ENCODE measurements around the gene PTPRM. TPM values are rescaled to one million over a fixed set of nuclear protein-coding genes. Genes with fewer than 3 reads are reported as not detected.

PTPRM gene
- polyA plus RNA-seq, 1 of the 3 experiments (the other 2 are of a cell fraction) = 16.0 TPM

GRCh38 chr18:7541835-7542234 lies 25.3 kb upstream of the PTPRM start:
- TF ChIP-seq SIN3A (IDR thresholded peaks at IDR 0.05; ENCODE audit: borderline replicate concordance, low read depth, low read length) = no peak
- TF ChIP-seq USF1 (IDR thresholded peaks at IDR 0.05; ENCODE audit: borderline replicate concordance, low read depth) = no peak
- no peak for TF ChIP-seq CTCF (IDR thresholded peaks at IDR 0.05)
- TF ChIP-seq TCF12 (IDR thresholded peaks at IDR 0.05) = no peak
- TF ChIP-seq YY1 (IDR thresholded peaks at IDR 0.05; ENCODE audit: low read depth) = no peak
- TF ChIP-seq MEF2A (IDR thresholded peaks at IDR 0.05; ENCODE audit: borderline replicate concordance, low read depth) = no peak
- TF ChIP-seq RCOR1 (IDR thresholded peaks at IDR 0.05; ENCODE audit: low read length) = no peak
- Histone ChIP-seq H3K27ac (ENCODE audit: low read depth in 2 of 2, low read length in 1 of 2) (no peak overlapping the region), H3K4me1 (ENCODE audit: control insufficient read depth in 1 of 2, insufficient read depth in 2 of 2, low read depth in 1 of 2, low read length in 1 of 2) (no peaks in the 10 kb centered on the region; a peak in 1 of 4 replicates), H3K36me3 (replicated peaks in 1 of 2; ENCODE audit: control insufficient read depth in 1 of 2, insufficient read depth in 2 of 2, low read length in 1 of 2) (no peaks in the 10 kb centered on the region), H3F3A (replicated peaks; ENCODE audit: insufficient read depth) (no peaks in the 10 kb centered on the region), H3K9me2 (no peaks in the 10 kb centered on the region), H3K9ac (no peak overlapping the region), H3K4me3 (ENCODE audit: low read depth in 2 of 2, low read length in 1 of 2) (no peak overlapping the region), H3K79me2 (ENCODE audit: insufficient read depth) (no peaks in the 10 kb centered on the region), H3K9me3 (no peaks in the 10 kb centered on the region), H4K20me1 (ENCODE audit: insufficient read depth) (no peaks in the 10 kb centered on the region), H3K4me2 (no peak overlapping the region), H2AFZ (ENCODE audit: low read depth) (no peak overlapping the region), H3K27me3 (ENCODE audit: insufficient read depth) (no peaks in the 10 kb centered on the region)
- no peak for DNase-seq
- 47% methylated on average over 5 of the region's 5 CpGs for WGBS (ENCODE audit: low lambda C conversion rate)
- POLR2A ChIA-PET = no interaction called here
- CTCF ChIA-PET = no interaction called here

- no peaks in the 10 kb centered on the region for H3K36me3 ChIP-seq (replicated peaks in 1 of 2; ENCODE audit: control insufficient read depth in 1 of 2, insufficient read depth in 2 of 2, low read length in 1 of 2)
- H3K4me3 ChIP-seq (ENCODE audit: low read depth in 2 of 2, low read length in 1 of 2) = no peak overlapping the region
- no peak overlapping the region for H3K9ac ChIP-seq
- WGBS (ENCODE audit: low lambda C conversion rate) = 46% methylated on average over 1 of the region's 1 CpG
- H3K4me1 ChIP-seq (ENCODE audit: control insufficient read depth in 1 of 2, insufficient read depth in 2 of 2, low read depth in 1 of 2, low read length in 1 of 2) = peaks cover 0 to 3% of the 10 kb centered on the region in 2 experiments; a peak in 2 of 4 replicates
- TF ChIP-seq JUND (IDR thresholded peaks at IDR 0.05) (no peak), FOSL2 (IDR thresholded peaks at IDR 0.05; ENCODE audit: borderline replicate concordance, low read depth) (no peak), YY1 (IDR thresholded peaks at IDR 0.05; ENCODE audit: low read depth) (no peak)
- no peaks in the 10 kb centered on the region for H3K9me2 ChIP-seq
- no peak overlapping the region for H3K27ac ChIP-seq (ENCODE audit: low read depth in 2 of 2, low read length in 1 of 2)
- no peak overlapping the region for H3K4me2 ChIP-seq
- H2AFZ ChIP-seq (ENCODE audit: low read depth) = no peak overlapping the region
- no peaks in the 10 kb centered on the region for H3K9me3 ChIP-seq
- no peak for DNase-seq
- no peaks in the 10 kb centered on the region for H4K20me1 ChIP-seq (ENCODE audit: insufficient read depth)
- H3K27me3 ChIP-seq (ENCODE audit: insufficient read depth) = no peaks in the 10 kb centered on the region
- POLR2A ChIA-PET = no interaction called here
- CTCF ChIA-PET = interaction anchor here (1.7 to 1.9 kb wide), 2 partner anchors 23 to 272 kb away, joined by 6 to 9 read pairs; partner anchors contain the start of gene PTPRM
- no peaks in the 10 kb centered on the region for H3K79me2 ChIP-seq (ENCODE audit: insufficient read depth)
- no peaks in the 10 kb centered on the region for H3F3A ChIP-seq (replicated peaks; ENCODE audit: insufficient read depth)
Observed at GRCh38 chr18:7544686-7545085, 22.4 kb upstream of the PTPRM start.

- Histone ChIP-seq H2AFZ (ENCODE audit: low read depth) (no peak overlapping the region), H3K9me3 (no peaks in the 10 kb centered on the region), H3K27me3 (ENCODE audit: insufficient read depth) (no peaks in the 10 kb centered on the region), H3K79me2 (ENCODE audit: insufficient read depth) (no peaks in the 10 kb centered on the region), H3K9me2 (no peaks in the 10 kb centered on the region), H3K36me3 (replicated peaks in 1 of 2; ENCODE audit: control insufficient read depth in 1 of 2, insufficient read depth in 2 of 2, low read length in 1 of 2) (no peaks in the 10 kb centered on the region), H4K20me1 (ENCODE audit: insufficient read depth) (no peaks in the 10 kb centered on the region), H3K27ac (ENCODE audit: low read depth in 2 of 2, low read length in 1 of 2) (no peak overlapping the region), H3K4me3 (ENCODE audit: low read depth in 2 of 2, low read length in 1 of 2) (no peak overlapping the region), H3K9ac (no peak overlapping the region), H3F3A (replicated peaks; ENCODE audit: insufficient read depth) (no peaks in the 10 kb centered on the region), H3K4me1 (ENCODE audit: control insufficient read depth in 1 of 2, insufficient read depth in 2 of 2, low read depth in 1 of 2, low read length in 1 of 2) (peaks cover 0 to 3% of the 10 kb centered on the region in 2 experiments; a peak in 2 of 4 replicates), H3K4me2 (no peak overlapping the region)
- TF ChIP-seq IRF3 (IDR thresholded peaks at IDR 0.05; ENCODE audit: low read depth, low read length) = no peak
- TF ChIP-seq TCF12 (IDR thresholded peaks at IDR 0.05) = no peak
- TF ChIP-seq POLR2AphosphoS5 (IDR thresholded peaks at IDR 0.05; ENCODE audit: low read depth, low read length) = no peak
- no peak for TF ChIP-seq MXI1 (IDR thresholded peaks at IDR 0.05; ENCODE audit: low read depth, low read length)
- no peak for TF ChIP-seq PBX3 (IDR thresholded peaks at IDR 0.05)
- no peak for TF ChIP-seq MEF2A (IDR thresholded peaks at IDR 0.05; ENCODE audit: borderline replicate concordance, low read depth)
- no peak for TF ChIP-seq EZH2phosphoT487 (IDR thresholded peaks at IDR 0.05; ENCODE audit: borderline replicate concordance, low read depth)
- no peak for TF ChIP-seq RFX5 (IDR thresholded peaks at IDR 0.05; ENCODE audit: low read length)
- no peak for TF ChIP-seq FOXM1 (IDR thresholded peaks at IDR 0.05; ENCODE audit: low read depth)
- no peak for TF ChIP-seq USF1 (IDR thresholded peaks at IDR 0.05; ENCODE audit: borderline replicate concordance, low read depth)
- DNase-seq = no peak
- CTCF ChIA-PET = interaction anchor here (1.4 kb wide), 1 partner anchor 21 kb away, joined by 8 read pairs; the partner anchor contains the start of gene PTPRM
- 48% methylated on average over 5 of the region's 5 CpGs for WGBS (ENCODE audit: low lambda C conversion rate)
- POLR2A ChIA-PET = no interaction called here
Observed at GRCh38 chr18:7545734-7546133, 21.4 kb upstream of the PTPRM start.
